ENCODE measurements around the gene FOXL2NB.
A peak's percentile ranks its signal among the peaks of the same experiment; 100 is the strongest.

Gene FOXL2NB

DNA sequence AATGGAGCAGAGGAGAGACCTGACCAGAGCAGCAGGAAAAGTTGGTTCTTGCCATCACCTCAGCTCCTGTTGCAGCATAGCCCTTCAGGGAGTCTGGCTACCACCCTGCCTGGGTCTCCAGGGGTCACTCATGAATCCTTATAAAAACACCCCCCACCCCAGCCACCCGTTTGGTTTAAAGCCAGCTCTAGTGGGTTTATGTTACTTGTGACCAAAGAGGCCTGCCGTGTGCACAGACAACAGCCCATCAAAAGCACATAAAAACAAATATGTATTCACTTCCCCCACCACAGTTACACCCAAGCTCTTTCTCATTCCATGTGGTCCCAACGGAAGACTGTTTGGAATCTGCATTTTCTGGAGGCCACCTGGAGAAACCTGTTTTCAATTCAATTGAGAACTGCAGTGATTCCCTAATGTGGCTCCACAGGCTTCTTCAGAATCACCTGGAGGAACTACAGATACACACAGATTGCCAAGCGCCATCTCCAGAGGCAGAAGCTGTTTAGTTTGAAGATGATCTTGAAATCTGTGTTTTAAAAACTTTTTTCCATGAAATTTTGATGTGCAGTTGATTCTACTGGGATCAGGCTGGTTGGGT is 13.8 kb upstream of the FOXL2NB start:
- DNase-seq (ENCODE audit: low read depth in 2 of 2), result no peak

- DNase-seq (ENCODE audit: low read depth in 2 of 2), result no peak
These were observed 12.9 kb upstream of the FOXL2NB start for GRCh38 chr3:138933981-138934691.

DNA sequence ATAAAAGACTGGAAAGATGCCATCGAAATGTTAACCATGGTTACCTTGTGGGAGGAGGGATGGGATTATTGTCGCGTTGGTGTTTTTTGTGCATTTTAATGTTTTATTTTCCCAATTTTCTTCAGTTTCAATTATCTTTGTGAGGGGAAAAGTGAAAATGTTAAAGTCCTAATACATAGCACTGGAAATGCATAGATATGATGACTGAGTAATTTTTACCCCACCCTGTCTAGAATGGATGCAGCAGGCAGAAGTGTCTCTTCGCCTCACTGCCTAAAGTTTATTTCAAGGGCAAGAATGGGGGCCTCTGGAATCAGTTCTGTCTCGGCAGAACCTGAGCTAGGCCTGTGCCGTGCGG is 11.5 kb upstream of the FOXL2NB start:
- DNase-seq (ENCODE audit: low read depth in 2 of 2), result no peak

DNA sequence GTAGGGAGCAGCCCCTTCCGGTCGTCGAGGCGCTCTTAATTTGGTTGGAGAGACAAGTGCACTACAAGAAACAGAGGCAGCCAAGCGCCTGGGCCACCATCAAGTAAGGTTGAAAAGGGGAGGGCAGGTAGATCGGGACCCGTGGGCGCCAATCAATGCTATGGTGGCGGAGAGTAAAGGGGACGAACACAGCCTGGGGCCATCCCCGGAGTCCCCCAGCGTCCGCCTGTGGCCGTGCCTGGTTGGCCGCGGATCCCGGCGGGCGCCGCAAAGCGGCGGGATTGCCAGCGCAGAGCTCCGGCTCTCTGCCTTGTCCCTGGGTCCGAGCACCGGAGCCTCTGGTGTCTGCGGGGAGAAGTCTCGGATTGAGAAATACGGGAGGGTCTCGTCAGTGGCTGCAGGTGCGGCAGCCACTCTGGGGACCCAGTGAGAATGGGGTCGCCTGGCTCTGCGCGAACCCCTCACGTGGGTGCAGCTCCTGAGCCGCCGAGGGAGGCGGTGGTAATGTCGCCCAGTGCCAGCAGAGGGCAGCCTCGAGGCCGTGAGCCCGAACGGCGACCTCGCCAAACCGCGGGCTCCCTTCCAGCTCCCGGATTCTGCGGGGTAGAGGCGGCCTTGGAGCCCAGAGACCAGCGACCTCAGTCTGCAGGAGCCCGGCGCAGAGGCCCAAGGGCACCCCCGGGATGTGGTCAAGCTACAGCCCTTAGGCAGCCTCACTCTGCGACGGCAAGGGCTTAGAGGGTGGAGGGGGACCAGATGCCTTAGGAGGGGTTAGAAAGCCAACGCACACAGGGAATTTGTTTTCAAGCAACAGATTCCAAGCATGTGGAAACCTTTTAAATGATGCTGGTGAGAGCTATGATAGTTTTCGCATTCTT is 10.9 kb upstream of the FOXL2NB start:
- DNase-seq (ENCODE audit: low read depth in 2 of 2), result peak; percentile 47 to 48

- DNase-seq (ENCODE audit: low read depth in 2 of 2), result no peak
These were observed 10.0 kb upstream of the FOXL2NB start for GRCh38 chr3:138936741-138937689.

- no peak for DNase-seq (ENCODE audit: low read depth in 2 of 2)
These were observed 9.3 kb upstream of the FOXL2NB start for GRCh38 chr3:138937690-138938055.

DNA sequence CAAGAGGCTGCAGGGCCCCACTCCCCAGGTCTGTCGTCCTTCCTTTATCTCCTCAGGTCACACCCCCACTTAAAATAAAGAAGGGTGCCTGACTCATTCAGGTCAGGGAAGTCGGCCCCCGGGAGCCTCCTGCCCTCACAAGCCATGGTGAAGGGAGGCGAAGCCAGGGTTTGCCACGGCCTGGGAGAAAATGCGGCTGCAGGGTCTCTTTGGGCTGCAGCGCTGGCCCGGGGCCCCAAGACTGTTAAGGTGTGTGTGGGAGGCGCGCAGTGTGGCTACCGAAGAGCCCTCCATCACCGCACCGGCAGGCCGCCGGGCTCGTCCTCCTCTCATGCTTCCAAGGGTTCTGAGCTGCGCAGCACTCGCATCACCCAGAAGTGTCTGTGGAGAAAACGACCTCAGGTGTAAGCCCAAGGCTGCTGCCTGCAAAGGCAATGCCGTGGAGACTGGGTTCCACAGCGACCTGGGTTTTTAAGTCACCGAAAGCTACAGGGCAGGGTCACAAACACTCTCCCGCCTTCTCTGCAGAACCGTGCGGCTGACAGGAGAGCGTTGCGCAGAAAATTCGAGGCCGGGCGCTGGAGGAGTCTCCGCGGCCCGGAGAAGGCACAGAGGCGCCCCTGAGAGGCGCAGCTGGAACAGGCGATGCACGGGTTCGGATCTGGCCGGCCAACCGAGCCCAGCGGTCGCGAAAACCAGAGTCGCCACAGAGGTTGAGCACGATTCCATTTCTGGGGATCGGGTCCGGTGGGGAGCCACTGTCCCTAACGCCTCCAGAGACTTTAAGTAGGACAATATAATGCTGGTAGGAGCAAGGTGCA is 8.8 kb upstream of the FOXL2NB start:
- no peak for DNase-seq (ENCODE audit: low read depth in 2 of 2)

DNA sequence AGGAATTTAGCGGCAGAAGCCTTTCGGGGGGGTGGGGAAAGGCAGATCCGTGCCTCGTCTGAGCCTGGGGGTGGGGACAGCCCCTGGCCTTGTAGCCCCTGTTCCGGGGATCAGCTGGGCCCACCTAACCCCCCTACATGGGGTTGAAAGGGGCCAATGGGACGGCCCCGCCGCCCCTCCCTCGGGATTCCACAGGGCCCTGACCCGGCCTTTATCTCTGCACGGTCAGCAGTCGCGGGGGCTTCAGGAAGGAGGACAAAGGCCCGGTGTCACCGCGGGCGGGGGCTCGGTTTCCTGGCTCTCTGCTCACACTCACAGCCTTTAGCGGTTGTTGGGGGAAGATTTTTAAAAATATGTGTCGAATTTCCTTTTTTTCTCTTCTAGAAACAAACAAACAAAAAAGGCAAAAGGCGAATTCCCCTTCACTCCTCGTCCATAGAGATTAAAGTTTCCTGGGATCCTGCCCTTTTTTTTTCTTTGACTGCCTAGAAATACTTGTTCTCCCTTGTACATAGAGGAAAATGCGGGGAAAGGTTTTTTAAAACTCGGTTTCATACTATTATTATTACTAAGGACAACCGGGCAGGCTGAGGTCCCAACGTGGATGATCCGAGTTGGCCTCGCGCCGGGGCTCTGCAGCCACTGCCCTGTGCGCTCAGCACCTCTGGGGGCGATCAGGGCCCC is 8.0 kb upstream of the FOXL2NB start:
- no peak for DNase-seq (ENCODE audit: low read depth in 2 of 2)

DNA sequence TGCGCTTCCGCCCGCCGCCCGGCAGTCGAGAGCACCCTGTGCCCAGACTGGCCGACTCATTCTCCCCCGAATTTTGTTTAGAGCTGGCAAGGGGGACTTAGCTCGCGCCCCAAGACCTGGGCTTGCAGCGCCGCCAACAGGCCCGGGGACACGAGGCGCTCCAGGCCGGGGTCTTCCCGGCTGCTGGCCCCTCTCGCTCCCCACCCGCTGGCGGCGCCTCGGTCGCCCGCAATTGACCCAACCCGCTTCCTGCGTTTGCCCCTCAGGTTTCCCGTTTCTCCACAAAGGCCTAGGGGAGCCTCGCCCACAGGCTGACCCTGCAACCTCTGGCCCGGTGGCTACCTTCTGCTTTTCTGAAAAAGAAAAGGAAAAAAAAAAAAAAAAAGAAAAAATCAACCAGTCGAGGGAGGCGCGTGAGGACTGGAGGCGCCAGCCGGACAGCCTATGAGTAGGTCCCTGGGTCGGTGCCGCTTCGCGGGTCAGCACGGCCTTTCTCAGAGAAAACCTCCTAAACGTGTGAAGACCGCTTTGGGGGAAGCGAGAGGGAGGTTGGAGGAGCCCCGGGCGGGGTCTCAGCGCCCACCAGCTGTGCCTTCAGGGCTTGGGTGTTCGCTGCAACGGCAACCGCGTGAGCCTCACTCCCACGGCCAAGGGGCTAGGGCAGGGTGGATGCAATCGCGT is 7.3 kb upstream of the FOXL2NB start:
- no peak for DNase-seq (ENCODE audit: low read depth in 2 of 2)

- DNase-seq (ENCODE audit: low read depth in 2 of 2), result no peak
These were observed 6.6 kb upstream of the FOXL2NB start for GRCh38 chr3:138940446-138940845.

- no peak for DNase-seq (ENCODE audit: low read depth in 2 of 2)
These were observed 5.6 kb upstream of the FOXL2NB start for GRCh38 chr3:138941259-138941885.

- no peak for DNase-seq (ENCODE audit: low read depth in 2 of 2)
These were observed 4.7 kb upstream of the FOXL2NB start for GRCh38 chr3:138942271-138942670.

DNA sequence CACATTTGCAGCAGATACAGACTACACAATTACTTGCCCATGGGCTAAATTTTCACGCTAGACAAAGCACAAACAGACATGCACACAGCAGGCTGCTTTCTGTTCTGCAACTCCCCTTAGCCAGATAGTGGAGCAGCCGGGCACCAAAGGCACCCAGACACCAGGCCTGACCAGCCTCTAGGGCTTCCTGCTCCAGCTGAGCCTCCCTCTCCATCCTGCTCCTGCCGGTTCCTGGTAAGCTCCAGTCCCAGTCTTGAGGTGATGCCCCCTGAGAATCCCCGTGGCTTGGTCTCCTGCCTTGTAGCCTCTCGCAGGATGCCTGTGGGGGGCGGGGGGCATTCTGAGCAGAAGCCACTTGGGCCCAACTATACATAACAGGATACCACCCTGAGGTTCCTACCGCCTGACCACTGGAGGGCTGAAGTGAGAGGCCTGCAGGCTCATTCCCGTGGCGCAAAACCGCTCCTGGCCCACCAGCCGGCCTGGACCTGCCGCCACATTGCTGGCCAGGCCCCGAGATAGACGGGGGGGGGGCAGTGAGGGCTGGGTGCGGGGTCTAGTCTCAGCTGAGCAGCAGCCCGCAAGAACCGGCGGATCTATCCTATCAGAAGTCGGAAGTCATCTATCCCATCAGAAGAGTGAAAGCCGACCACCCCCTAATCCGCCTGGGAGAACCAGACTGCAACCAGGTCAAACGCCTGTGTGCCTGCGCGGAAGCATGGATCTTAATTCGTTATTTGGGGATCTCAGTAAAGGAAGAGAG is 4.0 kb upstream of the FOXL2NB start:
- no peak for DNase-seq (ENCODE audit: low read depth in 2 of 2)

GRCh38 chr3:138943724-138944653 is 3.0 kb upstream of the FOXL2NB start:
- no peak for DNase-seq (ENCODE audit: low read depth in 2 of 2)

- no peak for DNase-seq (ENCODE audit: low read depth in 2 of 2)
These were observed 2.4 kb upstream of the FOXL2NB start for GRCh38 chr3:138944654-138944928.

DNA sequence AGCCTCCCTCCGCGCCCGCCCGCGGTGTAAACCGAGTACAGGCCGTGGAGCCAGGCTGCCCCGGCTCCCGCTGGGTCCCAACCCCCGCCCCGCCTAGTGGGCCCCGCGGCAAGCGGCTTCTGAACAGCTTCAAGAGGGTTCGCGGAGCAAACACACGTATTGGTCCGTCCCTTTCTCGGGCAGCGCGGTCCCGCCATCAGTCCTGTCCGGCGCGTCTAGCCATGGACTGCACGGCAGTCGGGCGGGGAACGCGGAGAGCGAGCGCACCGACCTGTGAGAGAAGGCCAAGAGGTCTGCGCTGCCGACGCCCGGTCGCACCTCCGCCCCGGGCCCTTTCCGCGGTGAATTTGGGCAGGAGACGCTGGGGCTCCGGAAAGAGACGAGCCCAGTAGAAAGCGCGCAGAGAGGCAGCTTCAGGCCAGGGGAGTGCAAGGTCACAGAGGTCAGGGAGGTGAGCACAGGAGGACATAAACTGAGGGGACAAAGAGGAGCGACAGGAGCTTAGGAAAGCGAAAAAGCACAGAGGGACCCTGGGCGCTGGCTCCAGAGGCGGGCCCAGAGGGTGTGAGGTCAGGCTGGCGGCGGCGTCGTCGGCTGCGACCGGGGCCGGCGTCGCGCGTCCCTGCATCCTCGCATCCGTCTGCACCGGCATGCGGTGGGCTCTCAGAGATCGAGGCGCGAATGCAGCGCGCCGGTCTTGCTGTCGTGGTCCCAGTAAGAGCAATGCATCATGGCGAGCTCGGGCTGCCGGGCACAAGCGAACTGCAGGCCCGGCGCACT is 1.9 kb upstream of the FOXL2NB start:
- DNase-seq (ENCODE audit: low read depth in 2 of 2), result no peak

All from stimulated activated CD8-positive, alpha-beta memory T cell treated with anti-CD3 and anti-CD28 coated beads, Interleukin-7, amount 100 ng/mL, for 1 hour (primary cell).